Measurements from ENCODE around the gene CRYBG2.
"Not testable (repeated sequence)": the region's sequence is repeated elsewhere in the genome, so short reads cannot be mapped to it uniquely, and the experiment has no call there.

CRYBG2 gene

GRCh38 chr1:26353976-26354820 is at the start of gene CRYBG2:
CRYBG2 (minus strand) TSS chr1:26354130; CDS start chr1:26346657, 7,473 bp downstream.
- DNase-seq, result no peak

- no peak for DNase-seq
Observed at GRCh38 chr1:26403656-26404055, 49.7 kb upstream of the CRYBG2 start.

GRCh38 chr1:26401891-26402290 is 48.0 kb upstream of the CRYBG2 start:
- DNase-seq, result no peak

- no peak for DNase-seq
Observed at GRCh38 chr1:26399034-26399433, 45.1 kb upstream of the CRYBG2 start.

- DNase-seq, result no peak
Observed at GRCh38 chr1:26395754-26396153, 41.8 kb upstream of the CRYBG2 start.

- peak; percentile 36 for DNase-seq
Observed at GRCh38 chr1:26391450-26391849, 37.5 kb upstream of the CRYBG2 start.

- DNase-seq, result no peak
Observed at GRCh38 chr1:26389604-26390247, 35.8 kb upstream of the CRYBG2 start.

- DNase-seq, result no peak
Observed at GRCh38 chr1:26388791-26389445, 35.0 kb upstream of the CRYBG2 start.

- DNase-seq, result no peak
Observed at GRCh38 chr1:26387447-26387846, 33.5 kb upstream of the CRYBG2 start.

- not testable (repeated sequence) for DNase-seq
Observed at GRCh38 chr1:26385063-26385462, 31.1 kb upstream of the CRYBG2 start.

GRCh38 chr1:26384076-26384475 is 30.1 kb upstream of the CRYBG2 start:
- no peak for DNase-seq

GRCh38 chr1:26378879-26379251 is 24.9 kb upstream of the CRYBG2 start:
- no peak for DNase-seq

GRCh38 chr1:26378088-26378878 is 24.4 kb upstream of the CRYBG2 start:
- peak; percentile 83 for DNase-seq

- no peak for DNase-seq
Observed at GRCh38 chr1:26376050-26376449, 22.1 kb upstream of the CRYBG2 start.

GRCh38 chr1:26375081-26375480 is 21.2 kb upstream of the CRYBG2 start:
- DNase-seq, result no peak

- not testable (repeated sequence) for DNase-seq
Observed at GRCh38 chr1:26374361-26374760, 20.4 kb upstream of the CRYBG2 start.

GRCh38 chr1:26373789-26374188 is 19.9 kb upstream of the CRYBG2 start:
- DNase-seq, result no peak

GRCh38 chr1:26373281-26373680 is 19.4 kb upstream of the CRYBG2 start:
- DNase-seq, result no peak

- DNase-seq, result not testable (repeated sequence)
Observed at GRCh38 chr1:26372611-26373010, 18.7 kb upstream of the CRYBG2 start, which contains the start of gene ZNF683. ZNF683 (minus strand) TSS chr1:26372750; CDS start chr1:26368571, 4,179 bp downstream.

- no peak for DNase-seq
Observed at GRCh38 chr1:26372039-26372438, 18.1 kb upstream of the CRYBG2 start.

- no peak for DNase-seq
Observed at GRCh38 chr1:26370591-26371382, 16.9 kb upstream of the CRYBG2 start.

- no peak for DNase-seq
Observed at GRCh38 chr1:26368486-26368885, 14.6 kb upstream of the CRYBG2 start.

All from KG1 (cell line).